GM10847 (cell line): ENCODE data around the gene RABGAP1L.

ENCODE experiments used
- POLR2A ChIP-seq: IDR thresholded peaks from 2 replicates; pipeline ENCODE4 v1.6.1; 2011; ENCODE audit not compliant: insufficient read length; ENCODE audit errors: extremely low read depth

RABGAP1L gene

DNA sequence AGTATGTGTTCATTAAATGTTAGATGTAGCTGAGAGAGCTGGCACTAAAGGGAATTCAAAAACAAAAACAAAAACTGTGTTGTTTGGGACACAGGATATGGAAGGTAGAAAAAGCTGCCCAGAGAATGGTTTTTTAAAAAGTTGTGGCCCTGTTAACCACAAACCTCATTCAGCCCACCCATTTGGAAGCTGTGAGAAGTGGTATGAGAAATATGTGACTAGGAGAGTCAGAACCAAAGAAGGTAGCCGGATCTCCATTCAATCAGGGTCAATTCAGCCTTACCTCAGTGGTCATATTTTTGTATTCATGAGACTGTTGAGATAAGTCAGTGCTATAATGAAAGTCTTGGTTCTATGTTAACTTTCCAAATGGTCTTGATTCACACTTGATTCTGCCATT is 810.7 kb downstream of the RABGAP1L start:
- TF ChIP-seq POLR2A: no peak

DNA sequence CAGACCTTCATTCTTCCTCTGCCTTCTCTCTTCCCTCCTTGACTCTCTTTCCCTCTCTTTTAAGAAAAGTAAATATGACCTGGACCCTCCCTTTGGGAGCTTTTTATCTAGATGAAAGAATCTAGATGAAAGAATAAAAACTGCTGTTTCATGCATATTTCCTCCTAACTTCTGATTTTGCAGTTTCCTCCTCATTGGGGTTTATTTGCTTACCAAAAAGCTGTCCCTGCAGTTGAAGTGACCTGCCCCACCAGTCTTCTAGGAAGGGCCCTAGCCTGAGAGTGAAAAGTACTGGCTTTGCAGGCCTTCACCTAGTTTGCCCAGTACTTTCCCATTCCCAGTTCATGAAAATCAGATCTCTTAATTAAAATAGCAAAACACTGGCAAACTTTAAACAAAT is 812.1 kb downstream of the RABGAP1L start:
- TF ChIP-seq POLR2A: no peak

DNA sequence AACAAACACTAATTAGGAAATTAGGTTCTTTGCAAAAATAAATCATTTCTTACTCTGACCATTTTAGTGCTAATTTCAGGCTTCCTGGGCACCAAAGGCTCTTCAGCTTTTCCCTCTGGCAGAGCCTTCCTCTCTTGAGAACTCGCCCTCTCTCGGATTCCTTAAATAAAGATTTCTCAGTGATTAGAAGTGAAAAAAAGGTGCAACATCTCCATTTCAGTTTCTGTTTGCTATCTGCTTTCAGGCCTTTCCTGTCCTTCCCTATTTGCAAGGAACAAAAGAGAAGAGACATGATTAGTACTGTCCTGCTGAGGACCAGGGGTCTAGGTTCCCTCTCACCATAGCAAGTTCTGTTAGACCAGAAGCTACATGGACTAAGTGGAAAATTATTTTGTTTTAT is 812.6 kb downstream of the RABGAP1L start:
- TF ChIP-seq POLR2A: no peak

DNA sequence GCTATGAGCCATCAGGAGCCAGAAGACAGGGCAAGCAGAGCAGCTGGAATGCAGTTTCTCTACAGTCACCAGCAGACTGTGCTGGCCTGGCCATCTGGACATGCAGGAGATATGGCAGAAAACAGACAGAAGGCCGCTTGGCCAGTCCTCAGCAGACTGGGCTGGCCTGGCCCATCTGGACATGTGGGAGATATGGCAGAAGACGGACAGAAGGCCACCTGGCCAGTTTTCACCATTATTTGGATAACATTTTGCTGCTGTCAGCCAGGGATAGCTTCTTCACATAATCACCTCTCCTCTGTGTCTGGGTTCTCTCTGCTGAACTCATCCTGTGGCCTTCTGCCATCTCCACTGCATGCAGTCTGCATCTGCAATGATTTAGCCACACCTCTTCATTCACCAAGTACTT is 815.4 kb downstream of the RABGAP1L start:
- no peak for TF ChIP-seq POLR2A

DNA sequence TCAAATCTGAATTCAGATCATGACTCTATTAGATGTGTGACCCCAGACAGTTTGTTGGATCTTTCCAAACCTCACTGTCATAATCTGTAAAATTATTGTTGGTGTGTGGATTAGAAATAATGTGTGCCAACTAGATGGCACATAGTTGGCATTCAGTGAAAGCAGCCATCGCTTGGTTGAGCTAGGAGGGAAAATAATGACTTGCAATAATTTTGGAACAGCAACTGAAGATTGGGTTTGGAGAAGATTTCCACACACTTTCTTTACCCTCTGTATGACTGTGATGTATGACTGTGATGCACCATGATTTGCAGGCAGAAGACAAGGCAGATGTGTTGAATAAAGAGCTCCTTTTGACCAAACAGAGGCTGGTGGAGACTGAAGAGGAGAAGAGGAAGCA is 816.4 kb downstream of the RABGAP1L start:
- no peak for TF ChIP-seq POLR2A

DNA sequence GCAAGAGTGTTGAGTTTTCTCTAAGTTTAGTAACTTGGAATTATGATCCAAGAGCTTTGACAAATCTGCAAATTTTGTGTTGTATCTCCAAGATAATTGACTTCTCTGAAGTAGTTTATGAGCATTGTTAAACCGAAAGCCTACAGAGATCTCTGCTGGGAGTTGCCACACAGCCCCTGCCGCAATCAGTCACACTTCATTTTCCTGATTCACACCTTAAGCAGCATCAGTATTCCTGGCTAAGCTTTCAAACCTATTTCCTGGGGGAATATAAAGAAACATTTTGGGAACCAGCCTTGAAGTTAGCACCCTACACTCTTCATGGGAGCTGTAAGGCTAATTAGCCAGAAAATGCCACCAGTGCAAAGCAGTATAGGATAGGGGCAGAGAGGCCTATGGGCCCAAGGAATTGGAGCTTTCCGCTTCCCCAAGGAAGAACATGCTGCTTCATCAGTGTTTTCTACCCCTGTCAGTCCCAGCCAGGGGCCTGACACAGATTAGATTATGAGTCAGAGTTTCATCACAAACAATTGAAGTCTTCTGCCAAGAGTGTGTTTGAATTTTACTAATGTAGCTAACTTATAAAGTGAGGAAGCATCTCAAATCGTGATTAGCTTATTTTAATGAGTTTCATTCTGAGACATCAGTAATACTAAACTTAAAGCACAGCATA is 817.3 kb downstream of the RABGAP1L start:
- TF ChIP-seq POLR2A: no peak

DNA sequence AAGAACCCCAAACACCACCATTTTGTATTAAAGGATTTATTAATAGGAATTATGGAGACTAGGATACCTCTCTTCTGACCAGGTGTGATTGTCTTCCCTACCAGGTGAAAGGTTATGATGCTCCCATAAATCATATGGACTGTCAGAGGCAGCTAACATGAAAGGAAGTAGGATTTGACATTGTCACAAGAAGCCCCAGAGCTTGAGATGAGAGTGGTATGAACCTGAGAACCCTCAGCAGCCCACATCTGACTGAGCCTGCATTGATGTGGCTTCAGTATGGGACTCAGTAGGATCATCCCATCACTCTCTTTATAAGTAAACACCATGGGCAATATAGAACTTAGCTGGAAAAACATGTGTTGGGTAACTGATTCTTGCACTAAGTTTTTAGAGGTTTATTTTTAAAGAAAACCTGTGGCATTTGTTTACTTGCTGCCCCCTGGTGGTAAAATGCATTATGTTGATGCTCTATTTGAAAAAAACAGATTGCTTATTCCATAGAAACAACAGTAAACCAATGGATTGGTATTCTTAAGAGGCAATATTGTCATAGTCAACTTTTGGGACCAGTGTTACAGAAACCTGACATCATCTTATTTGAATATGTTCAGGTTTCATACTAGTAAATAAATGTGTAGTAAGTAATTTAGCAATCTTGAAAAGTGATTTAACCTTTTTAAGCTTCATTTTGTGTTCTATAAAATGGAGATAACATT is 823.8 kb downstream of the RABGAP1L start:
- TF ChIP-seq POLR2A: no peak

DNA sequence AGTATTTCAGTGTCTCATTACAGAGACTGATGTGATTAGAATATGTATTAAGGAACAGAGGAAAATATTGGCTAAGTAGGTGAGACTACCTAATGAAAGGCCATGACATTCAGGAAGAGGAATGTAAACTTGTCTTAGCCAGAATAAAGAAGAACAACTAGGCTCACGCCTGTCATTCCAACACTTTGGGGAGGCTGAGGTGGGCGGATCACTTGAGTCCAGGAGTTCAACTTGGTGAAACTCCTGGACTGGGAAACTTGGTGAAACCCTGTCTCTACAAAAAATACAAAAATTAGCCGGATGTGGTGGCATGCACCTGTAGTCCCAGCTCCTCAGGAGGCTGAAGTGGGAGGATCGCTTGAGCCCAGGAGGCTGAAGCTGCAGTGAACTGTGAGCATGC is 825.6 kb downstream of the RABGAP1L start:
- no peak for TF ChIP-seq POLR2A

DNA sequence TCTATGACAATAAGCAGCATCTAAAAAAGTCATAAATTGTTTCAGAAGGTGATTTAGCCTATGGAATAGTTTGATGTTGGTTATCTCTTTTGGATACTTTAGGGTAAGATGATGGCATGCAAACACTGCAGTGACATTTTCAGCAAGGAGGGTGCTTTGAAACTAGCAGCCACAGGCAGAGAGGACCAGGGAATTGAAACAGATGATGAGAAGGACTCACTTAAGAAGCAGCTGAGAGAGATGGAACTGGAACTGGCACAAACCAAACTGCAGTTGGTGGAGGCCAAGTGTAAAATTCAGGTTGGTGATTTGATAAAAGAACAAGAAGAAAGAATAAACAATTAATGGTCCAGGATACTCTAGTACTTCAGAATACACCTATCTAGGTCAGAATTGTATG is 829.2 kb downstream of the RABGAP1L start:
- TF ChIP-seq POLR2A: no peak

DNA sequence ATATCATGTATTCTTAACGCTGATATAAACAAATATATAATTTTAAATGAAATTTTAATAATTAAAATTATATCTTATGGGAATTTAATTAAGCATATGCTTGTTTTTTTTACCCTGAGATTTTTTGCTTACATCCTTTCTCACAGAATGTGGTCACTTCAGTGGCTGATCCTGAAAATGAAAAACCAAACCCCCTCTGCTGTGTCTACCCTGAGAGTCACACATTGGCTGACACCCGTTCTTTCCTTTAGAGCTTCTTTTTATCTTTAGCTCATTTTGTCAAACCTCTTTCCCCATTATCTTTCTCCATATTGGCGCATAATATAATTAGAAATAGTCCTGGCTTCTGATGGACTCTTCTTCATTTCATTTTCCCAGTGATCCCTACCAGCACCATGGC is 829.7 kb downstream of the RABGAP1L start:
- no peak for TF ChIP-seq POLR2A

DNA sequence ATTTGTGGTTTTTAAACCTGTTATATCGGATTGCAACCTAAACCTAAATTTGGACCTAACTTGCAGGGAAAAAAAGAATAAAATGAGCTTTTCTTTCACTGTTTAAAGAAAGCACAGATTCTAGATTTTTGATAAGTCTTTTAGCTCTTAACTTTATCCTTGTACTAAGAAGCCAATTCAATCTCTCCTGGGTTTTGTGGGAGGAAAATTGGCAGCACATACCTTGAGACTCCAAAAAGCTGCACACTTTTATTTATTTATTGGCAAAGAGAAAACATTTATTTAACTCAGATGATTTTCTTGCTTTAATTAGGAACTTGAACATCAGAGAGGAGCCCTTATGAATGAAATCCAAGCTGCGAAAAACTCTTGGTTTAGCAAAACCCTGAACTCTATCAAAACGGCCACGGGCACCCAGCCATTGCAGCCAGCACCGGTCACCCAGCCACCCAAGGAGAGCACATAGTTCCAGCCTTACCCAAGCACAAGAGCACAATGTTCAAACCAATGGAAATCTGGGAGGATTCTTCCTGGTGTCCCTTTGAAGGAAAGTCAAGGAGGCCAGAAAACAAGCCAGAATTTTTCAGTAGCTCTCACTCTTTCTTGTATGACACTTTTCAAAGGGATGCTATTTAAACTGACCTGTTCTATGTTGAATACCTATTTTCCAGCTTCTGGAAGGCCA is 830.4 kb downstream of the RABGAP1L start:
- no peak for TF ChIP-seq POLR2A

DNA sequence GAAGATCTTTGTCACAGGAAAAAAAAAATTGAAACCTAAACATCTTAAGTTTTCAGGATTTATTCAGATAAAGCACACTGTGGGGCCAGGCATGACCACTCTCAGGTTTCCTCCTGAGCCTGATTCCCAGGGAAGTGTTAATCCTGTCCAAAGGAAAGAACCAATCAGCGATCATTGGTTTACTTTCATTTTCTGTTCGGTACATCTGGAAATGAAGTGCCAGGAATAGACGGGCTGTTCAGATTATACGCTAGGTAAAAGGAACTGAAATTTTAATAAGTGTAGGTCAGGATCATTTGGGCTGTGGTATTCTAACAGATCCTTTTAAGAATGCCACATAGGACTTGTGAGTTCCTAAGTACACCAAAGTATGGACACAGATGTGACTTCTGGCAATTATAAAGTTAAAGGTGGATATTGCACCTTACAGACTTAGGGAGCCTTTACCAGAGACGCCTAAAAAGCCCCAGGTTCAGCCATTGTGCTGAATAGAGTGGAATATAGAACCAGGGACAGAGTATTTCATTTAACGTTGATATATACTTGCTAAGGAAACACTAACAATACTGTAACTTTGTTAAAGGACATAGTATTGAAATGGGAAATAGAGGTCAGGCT is 831.2 kb downstream of the RABGAP1L start:
- TF ChIP-seq POLR2A: no peak

DNA sequence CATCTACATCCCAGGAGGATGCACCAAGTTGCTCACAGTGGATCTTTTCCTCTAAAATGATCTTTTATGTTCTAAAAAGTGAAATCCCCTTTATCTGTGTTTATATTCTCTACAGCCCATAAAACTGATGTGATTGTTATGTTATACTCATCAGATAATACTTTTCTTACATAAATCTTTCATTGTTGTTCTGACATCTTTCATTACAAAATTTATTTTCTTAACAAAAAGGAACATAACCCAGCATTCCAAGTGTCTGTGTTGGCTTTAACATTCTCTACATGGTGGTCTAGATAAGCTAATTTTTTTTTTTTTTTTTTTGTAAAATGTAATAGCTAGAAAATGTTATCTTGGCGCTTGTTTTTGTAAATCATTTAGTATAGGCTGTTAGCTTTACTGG is 832.2 kb downstream of the RABGAP1L start:
- TF ChIP-seq POLR2A: no peak

DNA sequence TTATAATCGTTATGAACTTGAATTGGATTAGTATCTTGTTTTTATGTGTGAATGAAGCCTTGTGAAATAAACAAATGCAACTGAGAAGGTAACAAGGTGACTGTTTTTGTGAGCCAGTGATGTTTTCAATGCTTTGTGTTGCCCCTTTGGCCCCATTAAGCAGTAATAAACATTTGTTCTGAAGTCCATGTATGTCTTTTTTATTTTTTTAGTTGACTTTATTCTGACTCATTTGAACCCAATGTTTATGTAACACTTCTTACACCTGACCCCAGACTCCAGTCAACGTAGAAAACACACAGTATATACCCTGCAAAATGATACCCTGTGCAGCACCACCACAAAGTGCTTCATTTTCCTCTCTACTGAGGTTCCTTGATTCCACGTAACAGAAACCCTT is 835.8 kb downstream of the RABGAP1L start:
- TF ChIP-seq POLR2A: no peak

DNA sequence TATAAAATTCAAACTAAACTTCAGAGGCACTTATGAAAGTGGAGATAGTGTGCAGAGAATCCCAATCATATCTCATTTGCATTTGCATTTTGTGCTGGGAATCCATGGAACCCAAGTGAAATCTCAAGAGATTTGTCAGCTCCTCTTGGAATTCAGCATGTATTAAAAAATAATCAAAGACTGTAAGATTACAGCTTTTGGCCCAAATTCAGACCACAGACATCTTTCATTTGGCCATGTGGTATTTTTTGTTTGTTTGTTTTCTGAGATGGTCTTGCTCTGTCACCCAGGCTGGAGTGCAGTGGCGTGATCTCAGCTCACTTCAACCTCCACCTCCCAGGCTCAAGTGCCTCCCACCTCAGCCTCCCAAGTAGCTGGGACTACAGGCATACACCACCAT is 836.6 kb downstream of the RABGAP1L start:
- no peak for TF ChIP-seq POLR2A

DNA sequence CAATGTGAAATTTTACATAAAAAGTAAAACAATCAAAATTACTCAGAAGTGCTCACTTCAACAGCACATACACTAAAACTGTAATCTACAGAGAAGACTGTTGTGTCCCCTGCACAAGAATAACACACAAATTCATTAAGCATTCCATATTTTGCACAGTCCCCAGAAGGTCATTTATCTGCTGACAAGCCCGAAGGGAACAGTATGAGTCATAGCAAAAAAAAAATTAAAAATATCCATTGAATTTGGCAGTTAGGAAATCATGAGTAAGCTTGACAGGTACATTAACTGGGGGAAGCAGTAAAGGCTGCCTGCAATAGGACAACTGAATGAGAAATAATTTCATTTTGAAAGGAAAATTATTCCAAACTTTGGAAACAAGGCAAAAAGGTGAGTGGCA is 837.2 kb downstream of the RABGAP1L start:
- TF ChIP-seq POLR2A: no peak
